ENCODE results near the gene OR5H2.
A peak's percentile ranks its signal among the peaks of the same experiment; 100 is the strongest.
"Not testable (repeated sequence)": the region's sequence is repeated elsewhere in the genome, so short reads cannot be mapped to it uniquely, and the experiment has no call there.

The OR5H2 gene

GRCh38 chr3:98282205-98282604, at the start of gene OR5H2:
TSS of gene OR5H2 (plus strand) at chr3:98282505. CDS start at chr3:98282903, 398 bp downstream.
- no peak for DNase-seq

- no peak for DNase-seq
These were observed 48.8 kb upstream of the OR5H2 start for GRCh38 chr3:98233468-98233867.

GRCh38 chr3:98240131-98240530, 42.2 kb upstream of the OR5H2 start:
- no peak for DNase-seq

- DNase-seq: no peak
These were observed 40.1 kb upstream of the OR5H2 start for GRCh38 chr3:98242155-98242554.

- no peak for DNase-seq
These were observed 38.5 kb upstream of the OR5H2 start for GRCh38 chr3:98243843-98244242.

- DNase-seq: no peak
These were observed 36.2 kb upstream of the OR5H2 start for GRCh38 chr3:98246142-98246541.

GRCh38 chr3:98256026-98256425, 26.3 kb upstream of the OR5H2 start:
- not testable (repeated sequence) for DNase-seq

GRCh38 chr3:98259707-98260106, 22.6 kb upstream of the OR5H2 start:
- no peak for DNase-seq

- no peak for DNase-seq
These were observed 20.3 kb upstream of the OR5H2 start for GRCh38 chr3:98262046-98262445.

GRCh38 chr3:98263944-98264343, 18.4 kb upstream of the OR5H2 start, which contains the start of gene OR5H6:
TSS of gene OR5H6 (plus strand) at chr3:98264244. CDS start at chr3:98264333, 89 bp downstream.
- DNase-seq: no peak

- DNase-seq: no peak
These were observed 12.5 kb upstream of the OR5H2 start for GRCh38 chr3:98269846-98270245.

GRCh38 chr3:98272126-98272525, 10.2 kb upstream of the OR5H2 start:
- DNase-seq: no peak

- no peak for DNase-seq
These were observed 7.4 kb upstream of the OR5H2 start for GRCh38 chr3:98274914-98275313.

- no peak for DNase-seq
These were observed 8.6 kb downstream of the OR5H2 start for GRCh38 chr3:98290916-98291315.

- DNase-seq: no peak
These were observed 9.1 kb downstream of the OR5H2 start for GRCh38 chr3:98291332-98291957.

- DNase-seq: no peak
These were observed 39.8 kb downstream of the OR5H2 start for GRCh38 chr3:98322101-98322500.

- DNase-seq: no peak
These were observed 40.4 kb downstream of the OR5H2 start for GRCh38 chr3:98322686-98323085.

GRCh38 chr3:98323425-98323824, 41.1 kb downstream of the OR5H2 start:
- DNase-seq: no peak

- no peak for DNase-seq
These were observed 42.8 kb downstream of the OR5H2 start for GRCh38 chr3:98325055-98325454.

- DNase-seq: no peak
These were observed 44.0 kb downstream of the OR5H2 start for GRCh38 chr3:98326105-98326893.

- no peak for DNase-seq
These were observed 44.6 kb downstream of the OR5H2 start for GRCh38 chr3:98326945-98327344.

GRCh38 chr3:98328933-98329332, 46.6 kb downstream of the OR5H2 start:
- no peak for DNase-seq

- DNase-seq: peak; percentile 22
These were observed 47.3 kb downstream of the OR5H2 start for GRCh38 chr3:98329392-98330124.

GRCh38 chr3:98331329-98331728, 49.0 kb downstream of the OR5H2 start:
- DNase-seq: no peak

Measured in NCI-H1092 treated with DMSO at 0.1 percent for 48 hours (cell line).